HepG2 (cell line): ENCODE data around the gene SAMD4A. TPM values are rescaled to one million over a fixed set of nuclear protein-coding genes. Genes with fewer than 3 reads are reported as not detected.

ENCODE experiments used
- ATAC-seq: fragments of 200-7000 bp; cut with Tn5 transposase; 3 replicates; pipeline ENCODE4 v1.9.1; 2020; ENCODE audit warnings: mild to moderate bottlenecking, moderate library complexity
- BruUV-seq: library from RNA; stranded (reverse); fragments of 400-500 nt; replicated peaks from 2 replicates; lab custom pipeline; 2021; lab: Mats Ljungman, UMichigan
- CTCF ChIA-PET: fragments of 300-600 bp; formaldehyde crosslinking; extraction: SDS; loops from one replicate; lab custom pipeline; 2021; ENCODE audit warnings: low total read pairs, inconsistent platforms, low intra/inter-chr PET ratio; lab: Yijun Ruan, JAX
- POLR2A ChIA-PET: fragments of 350-600 bp; sonication (Branson Sonifier 250); formaldehyde crosslinking; loops from one replicate; lab custom pipeline; 2020; ENCODE audit warnings: antibody characterized with exemption, inconsistent platforms; lab: Yijun Ruan, JAX
- DNase-seq: peaks from one replicate; pipeline ENCODE4 v3.0.0-alpha.2; 2015; ENCODE audit warnings: low spot score
- FAIRE-seq: peaks from 3 replicates; lab custom pipeline; 2011; peaks lifted over from hg19 to GRCh38; lab: Jason Lieb, UNC
- H2AFZ ChIP-seq: one replicate; pipeline ENCODE4 v1.6.1; 2011; ENCODE audit warnings: low read length, inconsistent platforms
- H3K27ac ChIP-seq: fragments of 300-600 bp; 3 replicates; pipeline ENCODE4 v1.8.0; 2011; ENCODE audit warnings: mixed run types, mild to moderate bottlenecking, mixed read lengths, low read length, inconsistent platforms; ENCODE audit not compliant: insufficient read depth; ENCODE audit errors: extremely low read length
- H3K27me3 ChIP-seq, 2 experiments: fragments of 200-600 bp in 1 of 2; 2 replicates in 1 of 2; 3 replicates in 1 of 2; pipeline versions ENCODE4 v1.6.0 to v1.8.0; 2011; ENCODE audit warnings: low read length in 2 of 2, mild to moderate bottlenecking in 2 of 2, moderate library complexity in 2 of 2, inconsistent platforms in 1 of 2; ENCODE audit not compliant: insufficient read depth in 2 of 2, control insufficient read depth in 1 of 2
- H3K36me3 ChIP-seq, 2 experiments: fragments of 200-600 bp in 1 of 2; replicated peaks in 1 of 2; 2 replicates in 1 of 2; 3 replicates in 1 of 2; pipeline versions ENCODE4 v1.5.1 to v1.8.0; 2011; ENCODE audit warnings: low read length in 2 of 2, inconsistent platforms in 1 of 2; ENCODE audit not compliant: insufficient read depth in 2 of 2, control insufficient read depth in 1 of 2
- H3K4me1 ChIP-seq: 2 replicates; pipeline ENCODE4 v1.5.1; 2012; ENCODE audit warnings: low read length, inconsistent platforms; ENCODE audit not compliant: insufficient read depth
- H3K4me2 ChIP-seq: 2 replicates; pipeline ENCODE4 v1.6.0; 2011; ENCODE audit warnings: low read depth, low read length, inconsistent platforms
- H3K4me3 ChIP-seq, 3 experiments: fragments of 200-600 bp in 1 of 3; sonication (generic), shearing (Covaris generic) in 1 of 3; replicated peaks in 1 of 3; 2 replicates each; pipeline ENCODE4 v1.5.1; 2011 to 2016; ENCODE audit warnings: low read length in 3 of 3, inconsistent platforms in 2 of 3, low read depth in 2 of 3, mild to moderate bottlenecking in 2 of 3, control low read depth in 1 of 3, mixed read lengths in 1 of 3; ENCODE audit not compliant: insufficient read depth in 1 of 3
- H3K79me2 ChIP-seq: one replicate; pipeline ENCODE4 v1.6.1; 2011; ENCODE audit warnings: low read length, inconsistent platforms; ENCODE audit not compliant: insufficient read depth
- H3K9ac ChIP-seq: 2 replicates; pipeline ENCODE4 v1.6.0; 2011; ENCODE audit warnings: mild to moderate bottlenecking, low read depth, low read length, inconsistent platforms; ENCODE audit not compliant: insufficient read depth
- H3K9me3 ChIP-seq: 2 replicates; pipeline ENCODE4 v1.5.1; 2012; ENCODE audit warnings: mild to moderate bottlenecking, low read length
- H4K20me1 ChIP-seq: 2 replicates; pipeline ENCODE4 v1.6.0; 2011; ENCODE audit warnings: inconsistent platforms, mild to moderate bottlenecking, low read length, moderate library complexity; ENCODE audit not compliant: insufficient read depth
- CHD2 ChIP-seq: IDR thresholded peaks from 2 replicates; pipeline ENCODE4 v1.6.1; 2011; ENCODE audit warnings: low read depth, low read length, improper control_type of control experiment
- NFKB2 ChIP-seq: sonication (generic); formaldehyde crosslinking; IDR thresholded peaks from 2 replicates; pipeline ENCODE4 v1.4.0; 2020; ENCODE audit warnings: missing genetic modification reagents, borderline replicate concordance
- RARA ChIP-seq: IDR thresholded peaks from 2 replicates; pipeline ENCODE4 v1.6.1; 2016; ENCODE audit warnings: missing genetic modification reagents, missing compliant biosample characterization
- ZNF17 ChIP-seq: sonication (generic); formaldehyde crosslinking; IDR thresholded peaks from 2 replicates; pipeline ENCODE4 v1.5.0; 2020; ENCODE audit warnings: mild to moderate bottlenecking, missing genetic modification reagents
- ZNF781 ChIP-seq: sonication (generic); formaldehyde crosslinking; IDR thresholded peaks from 2 replicates; pipeline ENCODE4 v1.5.1; 2020; ENCODE audit warnings: borderline replicate concordance, mild to moderate bottlenecking, missing genetic modification reagents; ENCODE audit errors: not compliant biosample characterization
- WGBS: methylation state at CpG from one replicate; pipeline ENCODE4 v1.1.6; 2017; ENCODE audit warnings: low lambda C conversion rate; 5-methylcytosine and 5-hydroxymethylcytosine counted together
- in situ Hi-C: cut with HindIII; loops from 2 replicates; pipeline ENCODE4 v1.10.0; 2017; ENCODE audit warnings: low pct_unique_long_range_greater_than_20kb; ENCODE audit not compliant: extremely low pct_ligation_motif_present
- intact Hi-C: fragments of 100-400 bp; cut with micrococcal nuclease; formaldehyde crosslinking; loops from one replicate; pipeline ENCODE4 v1.10.0; 2022; ENCODE audit not compliant: unreplicated experiment
- polyA plus RNA-seq, 8 experiments: library from polyadenylated mRNA; depleted of rRNA in 3 of 8; stranded (reverse) in 7 of 8; unstranded in 1 of 8; fragments of >200 nt; fragmentation: Illumina TruSeq in 4 of 8; extraction: Trizol in 4 of 8; gene quantifications; 2 replicates each; pipeline versions ENCODE4 v1.2.1 to v1.2.3, GENCODE V29; 2011 to 2016; ENCODE audit warnings: low read depth in 4 of 8, missing spikeins in 1 of 8, mixed read lengths in 1 of 8; ENCODE audit not compliant: insufficient read depth in 1 of 8
- total RNA-seq, 5 experiments: library from RNA; depleted of rRNA; stranded (reverse); fragments of >200 nt; fragmentation: Illumina TruSeq; extraction: Trizol; gene quantifications; 2 replicates each; pipeline ENCODE4 v1.2.3, GENCODE V29; 2016; ENCODE audit warnings: low read depth in 1 of 5
- TF ChIP-seq, protein P1 (sequence below): IDR thresholded peaks from 2 replicates; pipeline ENCODE4 v1.6.1; 2016; ENCODE audit warnings: low read depth, borderline replicate concordance
- TF ChIP-seq, protein P2 (sequence below): sonication (generic); formaldehyde crosslinking; IDR thresholded peaks from 2 replicates; pipeline ENCODE4 v1.5.1; 2020; ENCODE audit warnings: mild to moderate bottlenecking, missing genetic modification reagents, borderline replicate concordance
- TF ChIP-seq, protein P3 (sequence below): IDR thresholded peaks from 2 replicates; pipeline ENCODE4 v1.6.1; 2016; ENCODE audit warnings: missing genetic modification reagents, missing compliant biosample characterization
- TF ChIP-seq, protein P4 (sequence below), 2 experiments: sonication (generic) in 1 of 2; formaldehyde crosslinking in 1 of 2; IDR thresholded peaks; 2 replicates each; pipeline versions ENCODE4 v1.4.0 to v1.6.1; 2018 to 2020; ENCODE audit warnings: missing genetic modification reagents in 2 of 2, borderline replicate concordance in 1 of 2, low read depth in 1 of 2, mild to moderate bottlenecking in 1 of 2, missing biosample characterization in 1 of 2
- TF ChIP-seq, protein P5 (sequence below): sonication (generic); formaldehyde crosslinking; IDR thresholded peaks from 2 replicates; pipeline ENCODE4 v1.5.1; 2020; ENCODE audit warnings: mild to moderate bottlenecking, missing genetic modification reagents, moderate library complexity

The SAMD4A gene
- total and polyA plus RNA-seq, 2 of the 13 experiments (the other 11 are each of a cell fraction or from before 2014, with no cell fraction given): 11.8 to 13.0 TPM

DNA sequence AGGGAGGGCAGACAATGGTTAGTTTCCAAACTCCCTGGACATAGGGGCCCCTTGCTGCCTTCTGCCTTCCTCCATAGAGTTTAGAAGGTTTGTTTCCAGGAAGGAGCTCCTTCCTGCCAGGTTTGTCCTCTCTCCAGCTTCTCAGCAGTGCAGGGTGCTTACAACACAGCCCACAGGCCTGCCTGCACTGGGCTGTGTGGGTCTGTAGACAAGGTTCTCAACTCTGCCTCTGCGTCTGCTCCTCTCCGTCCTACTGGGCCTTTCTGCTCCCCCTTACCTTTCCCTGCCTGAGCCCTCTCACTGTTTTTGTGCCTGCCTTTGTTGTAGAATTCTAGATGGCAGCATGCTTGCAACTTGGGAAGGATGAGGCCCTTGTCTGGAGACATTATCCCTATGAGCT lies 124.0 kb downstream of the SAMD4A start (continued):
- TF ChIP-seq, protein P1, sequence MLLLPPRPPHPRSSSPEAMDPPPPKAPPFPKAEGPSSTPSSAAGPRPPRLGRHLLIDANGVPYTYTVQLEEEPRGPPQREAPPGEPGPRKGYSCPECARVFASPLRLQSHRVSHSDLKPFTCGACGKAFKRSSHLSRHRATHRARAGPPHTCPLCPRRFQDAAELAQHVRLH (CRISPR knock-in tag): no peak

DNA sequence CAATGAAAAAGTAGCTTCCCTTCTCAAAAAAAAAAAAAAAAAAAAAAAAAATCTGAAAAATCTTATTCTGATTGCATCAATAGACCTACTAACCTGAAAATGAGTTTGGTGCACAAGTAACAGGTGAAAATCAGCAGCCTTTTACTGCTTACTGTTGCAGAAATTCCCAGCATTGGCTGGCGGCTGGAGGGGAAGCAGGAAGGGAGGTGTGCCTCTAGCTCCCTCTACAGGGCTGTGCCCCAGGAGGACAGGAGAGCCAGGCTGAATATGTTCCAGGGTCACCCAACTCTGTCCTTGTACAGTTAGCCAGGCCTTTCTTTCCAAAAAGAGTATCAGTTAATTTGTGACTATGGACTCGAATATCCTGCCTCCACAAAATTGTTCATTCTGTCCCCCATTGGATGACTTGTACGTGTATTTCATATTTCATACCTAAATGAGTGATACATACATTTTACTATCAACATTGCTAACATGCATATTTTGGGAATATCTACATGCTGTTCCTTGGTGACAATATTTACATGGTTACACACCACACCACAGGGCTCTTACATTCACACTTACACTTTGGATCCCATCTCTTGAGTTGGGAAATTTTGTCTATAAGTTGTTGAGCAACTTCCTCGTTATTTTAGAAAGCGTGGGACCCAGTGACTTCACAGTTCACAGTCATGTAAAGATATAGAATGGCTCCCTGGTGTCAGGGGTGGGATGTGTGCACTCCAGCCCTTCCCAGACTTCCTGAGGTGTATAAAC lies 124.8 kb downstream of the SAMD4A start:
- intact Hi-C loops (loop anchor here (1.0 to 5.0 kb wide), 3 partner anchors 49 to 127 kb away; no protein-coding TSS in a partner anchor), in situ Hi-C loops (loop anchor here (5.0 kb wide), 1 partner anchor 124 kb away; the partner anchor contains the start of gene SAMD4A)
- H4K20me1 ChIP-seq: peaks cover 4% of the 10 kb centered on the region; the same call in 1 of the 2 replicates
- H3K9me3 ChIP-seq: no peaks in the 10 kb centered on the region
- H3K27ac ChIP-seq: no peak overlapping the region
- no peak overlapping the region for H2AFZ ChIP-seq
- H3K4me2 ChIP-seq: no peak overlapping the region
- POLR2A ChIA-PET: interaction anchor here (0.8 to 2.6 kb wide), 2 partner anchors 125 to 128 kb away, joined by 3 to 13 read pairs; partner anchors contain the start of gene SAMD4A
- H3K36me3 ChIP-seq: peaks cover 6 to 7% of the 10 kb centered on the region in 2 experiments; a peak in 4 of 5 replicates
- DNase-seq: peak; percentile 70
- no peak overlapping the region for H3K4me3 ChIP-seq
- H3K27me3 ChIP-seq: no peaks in the 10 kb centered on the region; a peak in 1 of 5 replicates
- ATAC-seq: peak; percentile 96
- 64% methylated on average over 4 of the region's 5 CpGs for WGBS
- no TSS peak for BruUV-seq
- H3K4me1 ChIP-seq: peaks cover 18% of the 10 kb centered on the region; the same call in 1 of the 2 replicates
- CTCF ChIA-PET: interaction anchor here (1.1 to 1.9 kb wide), 3 partner anchors 119 to 127 kb away, joined by 5 to 21 read pairs (median 5); no protein-coding TSS in a partner anchor
- H3K9ac ChIP-seq: no peak overlapping the region
- peak; percentile 79 for FAIRE-seq
- peaks cover 18% of the 10 kb centered on the region for H3K79me2 ChIP-seq
- TF ChIP-seq ZNF17 (CRISPR knock-in tag) (no peak), CHD2 (no peak), RARA (CRISPR knock-in tag) (no peak), ZNF781 (no peak), NFKB2 (CRISPR knock-in tag) (no peak)
- TF ChIP-seq, protein P2, sequence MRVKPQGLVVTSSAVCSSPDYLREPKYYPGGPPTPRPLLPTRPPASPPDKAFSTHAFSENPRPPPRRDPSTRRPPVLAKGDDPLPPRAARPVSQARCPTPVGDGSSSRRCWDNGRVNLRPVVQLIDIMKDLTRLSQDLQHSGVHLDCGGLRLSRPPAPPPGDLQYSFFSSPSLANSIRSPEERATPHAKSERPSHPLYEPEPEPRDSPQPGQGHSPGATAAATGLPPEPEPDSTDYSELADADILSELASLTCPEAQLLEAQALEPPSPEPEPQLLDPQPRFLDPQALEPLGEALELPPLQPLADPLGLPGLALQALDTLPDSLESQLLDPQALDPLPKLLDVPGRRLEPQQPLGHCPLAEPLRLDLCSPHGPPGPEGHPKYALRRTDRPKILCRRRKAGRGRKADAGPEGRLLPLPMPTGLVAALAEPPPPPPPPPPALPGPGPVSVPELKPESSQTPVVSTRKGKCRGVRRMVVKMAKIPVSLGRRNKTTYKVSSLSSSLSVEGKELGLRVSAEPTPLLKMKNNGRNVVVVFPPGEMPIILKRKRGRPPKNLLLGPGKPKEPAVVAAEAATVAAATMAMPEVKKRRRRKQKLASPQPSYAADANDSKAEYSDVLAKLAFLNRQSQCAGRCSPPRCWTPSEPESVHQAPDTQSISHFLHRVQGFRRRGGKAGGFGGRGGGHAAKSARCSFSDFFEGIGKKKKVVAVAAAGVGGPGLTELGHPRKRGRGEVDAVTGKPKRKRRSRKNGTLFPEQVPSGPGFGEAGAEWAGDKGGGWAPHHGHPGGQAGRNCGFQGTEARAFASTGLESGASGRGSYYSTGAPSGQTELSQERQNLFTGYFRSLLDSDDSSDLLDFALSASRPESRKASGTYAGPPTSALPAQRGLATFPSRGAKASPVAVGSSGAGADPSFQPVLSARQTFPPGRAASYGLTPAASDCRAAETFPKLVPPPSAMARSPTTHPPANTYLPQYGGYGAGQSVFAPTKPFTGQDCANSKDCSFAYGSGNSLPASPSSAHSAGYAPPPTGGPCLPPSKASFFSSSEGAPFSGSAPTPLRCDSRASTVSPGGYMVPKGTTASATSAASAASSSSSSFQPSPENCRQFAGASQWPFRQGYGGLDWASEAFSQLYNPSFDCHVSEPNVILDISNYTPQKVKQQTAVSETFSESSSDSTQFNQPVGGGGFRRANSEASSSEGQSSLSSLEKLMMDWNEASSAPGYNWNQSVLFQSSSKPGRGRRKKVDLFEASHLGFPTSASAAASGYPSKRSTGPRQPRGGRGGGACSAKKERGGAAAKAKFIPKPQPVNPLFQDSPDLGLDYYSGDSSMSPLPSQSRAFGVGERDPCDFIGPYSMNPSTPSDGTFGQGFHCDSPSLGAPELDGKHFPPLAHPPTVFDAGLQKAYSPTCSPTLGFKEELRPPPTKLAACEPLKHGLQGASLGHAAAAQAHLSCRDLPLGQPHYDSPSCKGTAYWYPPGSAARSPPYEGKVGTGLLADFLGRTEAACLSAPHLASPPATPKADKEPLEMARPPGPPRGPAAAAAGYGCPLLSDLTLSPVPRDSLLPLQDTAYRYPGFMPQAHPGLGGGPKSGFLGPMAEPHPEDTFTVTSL: no peak
- TF ChIP-seq, protein P3, sequence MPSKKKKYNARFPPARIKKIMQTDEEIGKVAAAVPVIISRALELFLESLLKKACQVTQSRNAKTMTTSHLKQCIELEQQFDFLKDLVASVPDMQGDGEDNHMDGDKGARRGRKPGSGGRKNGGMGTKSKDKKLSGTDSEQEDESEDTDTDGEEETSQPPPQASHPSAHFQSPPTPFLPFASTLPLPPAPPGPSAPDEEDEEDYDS (CRISPR knock-in tag): no peak
- TF ChIP-seq, protein P4, sequence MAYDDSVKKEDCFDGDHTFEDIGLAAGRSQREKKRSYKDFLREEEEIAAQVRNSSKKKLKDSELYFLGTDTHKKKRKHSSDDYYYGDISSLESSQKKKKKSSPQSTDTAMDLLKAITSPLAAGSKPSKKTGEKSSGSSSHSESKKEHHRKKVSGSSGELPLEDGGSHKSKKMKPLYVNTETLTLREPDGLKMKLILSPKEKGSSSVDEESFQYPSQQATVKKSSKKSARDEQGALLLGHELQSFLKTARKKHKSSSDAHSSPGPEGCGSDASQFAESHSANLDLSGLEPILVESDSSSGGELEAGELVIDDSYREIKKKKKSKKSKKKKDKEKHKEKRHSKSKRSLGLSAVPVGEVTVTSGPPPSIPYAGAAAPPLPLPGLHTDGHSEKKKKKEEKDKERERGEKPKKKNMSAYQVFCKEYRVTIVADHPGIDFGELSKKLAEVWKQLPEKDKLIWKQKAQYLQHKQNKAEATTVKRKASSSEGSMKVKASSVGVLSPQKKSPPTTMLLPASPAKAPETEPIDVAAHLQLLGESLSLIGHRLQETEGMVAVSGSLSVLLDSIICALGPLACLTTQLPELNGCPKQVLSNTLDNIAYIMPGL (CRISPR knock-in tag; IDR thresholded peaks at IDR 0.05; ENCODE audit: borderline replicate concordance in 1 of 2, low read depth in 1 of 2): peak in 1 of 2 experiments; percentile 22; a peak in 1 of 4 replicates
- TF ChIP-seq, protein P5, sequence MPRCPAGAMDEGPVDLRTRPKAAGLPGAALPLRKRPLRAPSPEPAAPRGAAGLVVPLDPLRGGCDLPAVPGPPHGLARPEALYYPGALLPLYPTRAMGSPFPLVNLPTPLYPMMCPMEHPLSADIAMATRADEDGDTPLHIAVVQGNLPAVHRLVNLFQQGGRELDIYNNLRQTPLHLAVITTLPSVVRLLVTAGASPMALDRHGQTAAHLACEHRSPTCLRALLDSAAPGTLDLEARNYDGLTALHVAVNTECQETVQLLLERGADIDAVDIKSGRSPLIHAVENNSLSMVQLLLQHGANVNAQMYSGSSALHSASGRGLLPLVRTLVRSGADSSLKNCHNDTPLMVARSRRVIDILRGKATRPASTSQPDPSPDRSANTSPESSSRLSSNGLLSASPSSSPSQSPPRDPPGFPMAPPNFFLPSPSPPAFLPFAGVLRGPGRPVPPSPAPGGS: no peak
